SK-N-SH (cell line): Measurements from ENCODE around the gene SLC10A2. TPM values are rescaled to one million over a fixed set of nuclear protein-coding genes. Genes with fewer than 3 reads are reported as not detected.

Experiments
- CTCF ChIA-PET: fragments of 300-600, 350-600 bp; formaldehyde crosslinking; extraction: SDS; loops from one replicate; lab custom pipeline; 2021; lab: Yijun Ruan, JAX
- POLR2A ChIA-PET: fragments of 350-600 bp; sonication (Branson Sonifier 250); formaldehyde crosslinking; extraction: SDS; loops from one replicate; lab custom pipeline; 2020; ENCODE audit warnings: antibody characterized with exemption, inconsistent platforms; lab: Yijun Ruan, JAX
- DNase-seq: peaks from one replicate; pipeline ENCODE4 v3.0.0; 2012
- H2AFZ ChIP-seq: fragments of 200-600 bp; sonication (generic); 2 replicates; pipeline ENCODE4 v1.8.1; 2016; ENCODE audit warnings: antibody characterized with exemption, mild to moderate bottlenecking, low read depth
- H3F3A ChIP-seq: fragments of 200-600 bp; sonication (generic); replicated peaks from 2 replicates; pipeline ENCODE3; 2016; ENCODE audit warnings: antibody characterized with exemption, mild to moderate bottlenecking; ENCODE audit not compliant: insufficient read depth
- H3K27ac ChIP-seq, 2 experiments: fragments of 200-500 bp in 1 of 2; fragments of 200-600 bp in 1 of 2; sonication (Bioruptor generic) in 1 of 2; sonication (generic), shearing (Covaris generic) in 1 of 2; 2 replicates each; pipeline versions ENCODE4 v1.5.1 to v1.6.1; 2014 to 2016; ENCODE audit warnings: low read depth in 2 of 2, inconsistent platforms in 1 of 2, low read length in 1 of 2, mild to moderate bottlenecking in 1 of 2, mixed read lengths in 1 of 2
- H3K27me3 ChIP-seq: fragments of 200-600 bp; sonication (generic), shearing (Covaris generic); 2 replicates; pipeline ENCODE4 v1.6.1; 2016; ENCODE audit warnings: mixed run types; ENCODE audit not compliant: insufficient read depth
- H3K36me3 ChIP-seq, 2 experiments: fragments of 200-500 bp in 1 of 2; fragments of 200-600 bp in 1 of 2; sonication (Bioruptor generic) in 1 of 2; sonication (generic) in 1 of 2; replicated peaks in 1 of 2; 2 replicates each; pipeline versions ENCODE3 to v1.5.1; 2014 to 2016; ENCODE audit warnings: low read length in 1 of 2, mild to moderate bottlenecking in 1 of 2; ENCODE audit not compliant: insufficient read depth in 2 of 2, control insufficient read depth in 1 of 2
- H3K4me1 ChIP-seq, 2 experiments: fragments of 200-500 bp in 1 of 2; fragments of 200-600 bp in 1 of 2; sonication (Bioruptor generic) in 1 of 2; sonication (generic), shearing (Covaris generic) in 1 of 2; 2 replicates each; pipeline versions ENCODE4 v1.5.1 to v1.6.1; 2014 to 2016; ENCODE audit warnings: low read depth in 1 of 2, low read length in 1 of 2, mixed run types in 1 of 2; ENCODE audit not compliant: insufficient read depth in 2 of 2, control insufficient read depth in 1 of 2
- H3K4me2 ChIP-seq: fragments of 200-600 bp; sonication (generic), shearing (Covaris generic); 2 replicates; pipeline ENCODE4 v1.6.1; 2017; ENCODE audit warnings: mixed run types
- H3K4me3 ChIP-seq, 2 experiments: fragments of 200-500 bp in 1 of 2; fragments of 200-600 bp in 1 of 2; sonication (Bioruptor generic) in 1 of 2; sonication (generic), shearing (Covaris generic) in 1 of 2; 2 replicates each; pipeline versions ENCODE4 v1.5.1 to v1.8.1; 2014 to 2016; ENCODE audit warnings: low read depth in 2 of 2, inconsistent platforms in 1 of 2, low read length in 1 of 2, mild to moderate bottlenecking in 1 of 2, mixed read lengths in 1 of 2, moderate library complexity in 1 of 2
- H3K79me2 ChIP-seq: fragments of 200-600 bp; sonication (generic); 2 replicates; pipeline ENCODE4 v1.8.1; 2017; ENCODE audit warnings: mild to moderate bottlenecking; ENCODE audit not compliant: insufficient read depth
- H3K9ac ChIP-seq: fragments of 200-600 bp; sonication (generic); 2 replicates; pipeline ENCODE4 v1.6.1; 2017; ENCODE audit warnings: mixed run types
- H3K9me2 ChIP-seq: fragments of 200-600 bp; sonication (generic); 2 replicates; pipeline ENCODE4 v1.6.1; 2017; ENCODE audit warnings: mixed run types
- H3K9me3 ChIP-seq: fragments of 200-600 bp; sonication (generic); 2 replicates; pipeline ENCODE4 v1.6.1; 2017; ENCODE audit warnings: mixed run types, mild to moderate bottlenecking, moderate library complexity
- H4K20me1 ChIP-seq: fragments of 200-600 bp; sonication (generic); 2 replicates; pipeline ENCODE4 v1.6.1; 2017; ENCODE audit warnings: mild to moderate bottlenecking, mixed run types; ENCODE audit not compliant: insufficient read depth
- CHD2 ChIP-seq: fragments of 150-350 bp; IDR thresholded peaks from 2 replicates; pipeline ENCODE4 v1.6.1; 2018; ENCODE audit warnings: low read length; ENCODE audit not compliant: partially characterized antibody
- ELF1 ChIP-seq: IDR thresholded peaks from 2 replicates; pipeline ENCODE4 v1.4.0; 2012
- EP300 ChIP-seq, 2 experiments: IDR thresholded peaks; 2 replicates each; pipeline versions ENCODE4 v1.4.0 to v1.6.1; 2012; ENCODE audit warnings: borderline replicate concordance in 1 of 2, low read depth in 1 of 2, low read length in 1 of 2
- EZH2phosphoT487 ChIP-seq: fragments of 200-600 bp; sonication (generic); IDR thresholded peaks from 2 replicates; pipeline ENCODE4 v1.6.1; 2017; ENCODE audit warnings: low read depth, mixed run types, mild to moderate bottlenecking, antibody characterized with exemption, moderate library complexity, borderline replicate concordance
- FOSL2 ChIP-seq: IDR thresholded peaks from 2 replicates; pipeline ENCODE4 v1.4.0; 2012; ENCODE audit warnings: low read depth, mild to moderate bottlenecking, moderate library complexity, borderline replicate concordance
- FOXJ3 ChIP-seq: sonication (generic); formaldehyde crosslinking; IDR thresholded peaks from 2 replicates; pipeline ENCODE4 v1.5.1; 2020; ENCODE audit warnings: mild to moderate bottlenecking, missing genetic modification reagents
- GABPA ChIP-seq: IDR thresholded peaks from 2 replicates; pipeline ENCODE4 v1.4.0; 2012; ENCODE audit warnings: low read depth, mild to moderate bottlenecking
- JUND ChIP-seq: IDR thresholded peaks from 2 replicates; pipeline ENCODE4 v1.4.0; 2012
- MXI1 ChIP-seq: IDR thresholded peaks from 2 replicates; pipeline ENCODE4 v1.6.1; 2012; ENCODE audit warnings: mild to moderate bottlenecking, low read depth, low read length, improper control_type of control experiment
- NFIC ChIP-seq: IDR thresholded peaks from 2 replicates; pipeline ENCODE4 v1.4.0; 2012; ENCODE audit warnings: borderline replicate concordance
- PBX3 ChIP-seq: IDR thresholded peaks from 2 replicates; pipeline ENCODE4; 2012
- POLR2AphosphoS5 ChIP-seq: IDR thresholded peaks from 2 replicates; pipeline ENCODE4 v1.6.1; 2012; ENCODE audit warnings: low read depth, low read length
- RCOR1 ChIP-seq: fragments of 150-350 bp; IDR thresholded peaks from 2 replicates; pipeline ENCODE4 v1.6.1; 2017; ENCODE audit warnings: antibody characterized with exemption, low read length
- RXRA ChIP-seq: IDR thresholded peaks from 2 replicates; pipeline ENCODE4 v1.4.0; 2012; ENCODE audit warnings: low read depth, mild to moderate bottlenecking, borderline replicate concordance
- SMC3 ChIP-seq: IDR thresholded peaks from 2 replicates; pipeline ENCODE4 v1.6.1; 2012; ENCODE audit warnings: low read depth, low read length, improper control_type of control experiment
- TEAD4 ChIP-seq: IDR thresholded peaks from 2 replicates; pipeline ENCODE4 v1.4.0; 2012; ENCODE audit warnings: mild to moderate bottlenecking, borderline replicate concordance; ENCODE audit not compliant: insufficient read depth
- WGBS: methylation state at CpG from one replicate; pipeline ENCODE4 v1.1.6; 2017; ENCODE audit warnings: low lambda C conversion rate; 5-methylcytosine and 5-hydroxymethylcytosine counted together
- polyA plus RNA-seq, 3 experiments: library from polyadenylated mRNA; depleted of rRNA; stranded (reverse); fragments of >200 nt; gene quantifications; 2 replicates each; pipeline ENCODE4 v1.2.3, GENCODE V29; 2012
- TF ChIP-seq, protein P1 (sequence below): IDR thresholded peaks from 2 replicates; pipeline ENCODE4 v1.4.0; 2012; ENCODE audit warnings: low read depth
- TF ChIP-seq, protein P2 (sequence below): fragments of 200-600 bp; sonication (generic); IDR thresholded peaks from 2 replicates; pipeline ENCODE4 v1.6.1; 2017; ENCODE audit warnings: antibody characterized with exemption, mild to moderate bottlenecking, moderate library complexity

SLC10A2 gene
- polyA plus RNA-seq, 1 of the 3 experiments (the other 2 are of a cell fraction), result not detected

- H3K9me3 ChIP-seq, result no peaks in the 10 kb centered on the region
- H3K27ac ChIP-seq, result no peak overlapping the region
- H4K20me1 ChIP-seq, result no peaks in the 10 kb centered on the region
- no peaks in the 10 kb centered on the region for H3K27me3 ChIP-seq
- TF ChIP-seq EZH2phosphoT487 (no peak), TEAD4 (no peak), MXI1 (no peak), CHD2 (no peak), FOSL2 (no peak), EP300 (IDR thresholded peaks at IDR 0.05; ENCODE audit: borderline replicate concordance in 1 of 2, low read depth in 1 of 2, low read length in 1 of 2) (no peak), SMC3 (no peak), RCOR1 (no peak), ELF1 (no peak), JUND (no peak), POLR2AphosphoS5 (no peak), RXRA (no peak), PBX3 (no peak), FOXJ3 (CRISPR knock-in tag) (no peak), NFIC (no peak), GABPA (no peak)
- TF ChIP-seq, protein P1, sequence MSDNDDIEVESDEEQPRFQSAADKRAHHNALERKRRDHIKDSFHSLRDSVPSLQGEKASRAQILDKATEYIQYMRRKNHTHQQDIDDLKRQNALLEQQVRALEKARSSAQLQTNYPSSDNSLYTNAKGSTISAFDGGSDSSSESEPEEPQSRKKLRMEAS, result no peak
- TF ChIP-seq, protein P2, sequence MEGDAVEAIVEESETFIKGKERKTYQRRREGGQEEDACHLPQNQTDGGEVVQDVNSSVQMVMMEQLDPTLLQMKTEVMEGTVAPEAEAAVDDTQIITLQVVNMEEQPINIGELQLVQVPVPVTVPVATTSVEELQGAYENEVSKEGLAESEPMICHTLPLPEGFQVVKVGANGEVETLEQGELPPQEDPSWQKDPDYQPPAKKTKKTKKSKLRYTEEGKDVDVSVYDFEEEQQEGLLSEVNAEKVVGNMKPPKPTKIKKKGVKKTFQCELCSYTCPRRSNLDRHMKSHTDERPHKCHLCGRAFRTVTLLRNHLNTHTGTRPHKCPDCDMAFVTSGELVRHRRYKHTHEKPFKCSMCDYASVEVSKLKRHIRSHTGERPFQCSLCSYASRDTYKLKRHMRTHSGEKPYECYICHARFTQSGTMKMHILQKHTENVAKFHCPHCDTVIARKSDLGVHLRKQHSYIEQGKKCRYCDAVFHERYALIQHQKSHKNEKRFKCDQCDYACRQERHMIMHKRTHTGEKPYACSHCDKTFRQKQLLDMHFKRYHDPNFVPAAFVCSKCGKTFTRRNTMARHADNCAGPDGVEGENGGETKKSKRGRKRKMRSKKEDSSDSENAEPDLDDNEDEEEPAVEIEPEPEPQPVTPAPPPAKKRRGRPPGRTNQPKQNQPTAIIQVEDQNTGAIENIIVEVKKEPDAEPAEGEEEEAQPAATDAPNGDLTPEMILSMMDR, result no peak
- TF ChIP-seq, all 33 proteins: peak for 0
- no peak overlapping the region for H3K4me2 ChIP-seq
- no peaks in the 10 kb centered on the region for H3F3A ChIP-seq
- ChIA-PET POLR2A (no interaction called here), CTCF (no interaction called here)
- H3K36me3 ChIP-seq, result no peaks in the 10 kb centered on the region
- H2AFZ ChIP-seq, result no peak overlapping the region
- no peaks in the 10 kb centered on the region for H3K79me2 ChIP-seq
- no peak overlapping the region for H3K9ac ChIP-seq
- no peaks in the 10 kb centered on the region for H3K4me1 ChIP-seq
- no peaks in the 10 kb centered on the region for H3K9me2 ChIP-seq
- H3K4me3 ChIP-seq, result no peak overlapping the region
- WGBS, result 9% methylated on average over 2 of the region's 2 CpGs
- DNase-seq, result no peak
Observed at GRCh38 chr13:102999499-102999898, 66.7 kb downstream of the SLC10A2 start.

Other genes with a start within 250 kb of the SLC10A2 start
- 14.1 and 19.0 TPM in 2 replicates for gene ERCC5, start 220.4 kb downstream of the SLC10A2 start, polyA plus RNA-seq (2012; rRNA removed)